ENCODE results near the gene CFDP1. TPM values are rescaled to one million over a fixed set of nuclear protein-coding genes. Genes with fewer than 3 reads are reported as not detected.

CFDP1 gene
- total and polyA plus RNA-seq, 2 donors (not counting 3 experiments of a cell fraction or from before 2014, with no cell fraction given): 17.8 to 53.8 TPM

DNA sequence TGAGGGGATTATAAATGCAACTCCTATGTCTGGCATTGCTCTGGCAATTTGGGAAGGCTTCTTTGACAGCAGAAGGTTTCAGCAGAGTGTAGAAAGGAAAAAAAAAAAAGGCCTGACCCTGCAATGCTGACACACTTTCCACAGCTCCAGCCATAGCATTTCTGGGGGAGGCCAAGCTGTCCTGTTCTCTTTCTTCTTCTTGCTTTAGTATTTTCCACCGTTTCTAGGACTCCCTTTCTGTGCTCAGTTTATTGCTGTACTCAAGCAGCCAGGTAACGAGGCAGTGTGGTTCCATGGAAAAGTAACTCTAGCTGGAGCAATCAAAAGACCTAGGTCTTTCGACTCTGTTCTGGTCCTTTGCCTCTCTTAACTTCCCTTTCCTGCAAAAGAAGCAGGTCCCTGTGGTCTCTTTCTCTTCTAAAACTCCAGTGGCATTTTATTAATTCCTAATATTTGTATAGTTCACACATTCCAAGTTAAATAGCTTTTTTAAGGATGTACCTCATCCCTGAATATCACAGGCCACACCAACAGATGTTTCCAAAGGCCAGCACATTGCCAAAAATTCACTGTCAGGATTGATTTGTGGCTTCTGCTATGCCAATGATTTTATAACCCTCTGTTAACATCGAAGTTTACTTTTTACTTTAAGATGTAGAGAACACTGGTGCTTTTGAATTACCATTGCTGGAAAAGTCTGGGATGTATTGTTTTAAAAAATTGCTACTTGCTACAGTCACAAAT, 91.6 kb downstream of the CFDP1 start:
- Histone ChIP-seq H4K20me1 (replicated peaks; ENCODE audit: control insufficient read depth, extremely low read depth, insufficient read depth, low read length) (no peaks in the 10 kb centered on the region), H3K9me1 (replicated peaks; ENCODE audit: control insufficient read depth, extremely low read depth, insufficient read depth, low read length) (no peaks in the 10 kb centered on the region), H3K27ac (ENCODE audit: insufficient read depth, low read depth, low read length) (peak overlapping the region; percentile 100), H3K9me3 (replicated peaks; ENCODE audit: control insufficient read depth, insufficient read depth, low read length) (no peaks in the 10 kb centered on the region), H3K36me3 (ENCODE audit: control insufficient read depth in 2 of 2, extremely low read depth in 1 of 2, insufficient read depth in 2 of 2, low read length in 2 of 2) (no peaks in the 10 kb centered on the region), H3K27me3 (ENCODE audit: control insufficient read depth in 2 of 2, insufficient read depth in 2 of 2, low read length in 2 of 2) (no peaks in the 10 kb centered on the region), H3K4me2 (ENCODE audit: insufficient read depth, low read length) (peak overlapping the region; percentile 86), H3K9ac (replicated peaks; ENCODE audit: extremely low read depth, insufficient read depth, low read length) (peak overlapping the region; percentile 93), H3K79me2 (ENCODE audit: control insufficient read depth, insufficient read depth, low read length) (no peaks in the 10 kb centered on the region), H3K4me1 (ENCODE audit: control insufficient read depth, extremely low read depth, insufficient read depth, low read length) (peaks cover 58% of the 10 kb centered on the region), H2AFZ (ENCODE audit: low read depth, low read length) (no peak overlapping the region), H3K4me3 (replicated peaks in 1 of 3; ENCODE audit: insufficient read depth in 1 of 3, low read depth in 1 of 3, low read length in 3 of 3) (peak overlapping the region in 1 of 3 experiments; percentile 28)
- CTCF ChIA-PET: interaction anchor here (0.7 to 4.7 kb wide), 9 partner anchors 10 to 108 kb away, joined by 3 to 48 read pairs (median 6); partner anchors contain the start of gene BCAR1
- BruUV-seq (replicated peaks): TSS peak; percentile 24
- intact Hi-C loops (cut with micrococcal nuclease) (loop anchor here (1.0 kb wide), 6 partner anchors 10 to 96 kb away; no protein-coding TSS in a partner anchor), dilution Hi-C loops (cut with MboI; ENCODE audit: extremely low pct_ligation_motif_present, low sequenced_read_pairs) (no loop called here)
- POLR2A ChIA-PET: interaction anchor here (0.5 to 3.8 kb wide), 6 partner anchors 19 to 96 kb away, joined by 3 to 22 read pairs (median 5); no protein-coding TSS in a partner anchor
- no peak for FAIRE-seq
- TF ChIP-seq, protein P1, sequence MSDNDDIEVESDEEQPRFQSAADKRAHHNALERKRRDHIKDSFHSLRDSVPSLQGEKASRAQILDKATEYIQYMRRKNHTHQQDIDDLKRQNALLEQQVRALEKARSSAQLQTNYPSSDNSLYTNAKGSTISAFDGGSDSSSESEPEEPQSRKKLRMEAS (IDR thresholded peaks at IDR 0.05; ENCODE audit: insufficient read depth, insufficient read length): no peak
- TF ChIP-seq MYC (IDR thresholded peaks at IDR 0.05; ENCODE audit: low read depth, low read length) (no peak), GATA2 (IDR thresholded peaks at IDR 0.05; ENCODE audit: insufficient read depth, insufficient read length, low read depth, low read length) (no peak), POLR2A (IDR thresholded peaks at IDR 0.05; ENCODE audit: low read depth, low read length) (no peak), EZH2 (IDR thresholded peaks at IDR 0.05; ENCODE audit: borderline replicate concordance, low read depth, low read length, severe bottlenecking) (no peak), FOS (IDR thresholded peaks at IDR 0.05; ENCODE audit: borderline replicate concordance, insufficient read depth, low read length) (no peak), POLR2AphosphoS5 (IDR thresholded peaks at IDR 0.05; ENCODE audit: insufficient read depth, low read depth, low read length) (no peak), JUN (IDR thresholded peaks at IDR 0.05; ENCODE audit: borderline replicate concordance, insufficient read depth, insufficient read length, low read depth) (no peak)
- TF ChIP-seq, protein P2, sequence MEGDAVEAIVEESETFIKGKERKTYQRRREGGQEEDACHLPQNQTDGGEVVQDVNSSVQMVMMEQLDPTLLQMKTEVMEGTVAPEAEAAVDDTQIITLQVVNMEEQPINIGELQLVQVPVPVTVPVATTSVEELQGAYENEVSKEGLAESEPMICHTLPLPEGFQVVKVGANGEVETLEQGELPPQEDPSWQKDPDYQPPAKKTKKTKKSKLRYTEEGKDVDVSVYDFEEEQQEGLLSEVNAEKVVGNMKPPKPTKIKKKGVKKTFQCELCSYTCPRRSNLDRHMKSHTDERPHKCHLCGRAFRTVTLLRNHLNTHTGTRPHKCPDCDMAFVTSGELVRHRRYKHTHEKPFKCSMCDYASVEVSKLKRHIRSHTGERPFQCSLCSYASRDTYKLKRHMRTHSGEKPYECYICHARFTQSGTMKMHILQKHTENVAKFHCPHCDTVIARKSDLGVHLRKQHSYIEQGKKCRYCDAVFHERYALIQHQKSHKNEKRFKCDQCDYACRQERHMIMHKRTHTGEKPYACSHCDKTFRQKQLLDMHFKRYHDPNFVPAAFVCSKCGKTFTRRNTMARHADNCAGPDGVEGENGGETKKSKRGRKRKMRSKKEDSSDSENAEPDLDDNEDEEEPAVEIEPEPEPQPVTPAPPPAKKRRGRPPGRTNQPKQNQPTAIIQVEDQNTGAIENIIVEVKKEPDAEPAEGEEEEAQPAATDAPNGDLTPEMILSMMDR (IDR thresholded peaks at IDR 0.05; ENCODE audit: extremely low read depth in 1 of 2, insufficient read depth in 1 of 2, low read depth in 1 of 2, low read length in 2 of 2): no peak
- no peak for DNase-seq (ENCODE audit: low read depth, low spot score)
